GM21447 (cell line): ENCODE data around the gene MRPL1.
"Not testable (repeated sequence)": the region's sequence is repeated elsewhere in the genome, so short reads cannot be mapped to it uniquely, and the experiment has no call there.

Experiments
- ATAC-seq: cut with Tn5 transposase; IDR thresholded peaks from one replicate; pipeline ENCODE4 v1.9.1; 2021; ENCODE audit not compliant: unreplicated experiment

The MRPL1 gene

GRCh38 chr4:77849278-77849965 lies 13.2 kb upstream of the MRPL1 start:
- no peak for ATAC-seq

- ATAC-seq: peak; percentile 94
Observed at GRCh38 chr4:77852892-77853495, 9.6 kb upstream of the MRPL1 start.

- no peak for ATAC-seq
Observed at GRCh38 chr4:77854431-77855111, 8.1 kb upstream of the MRPL1 start.

- no peak for ATAC-seq
Observed at GRCh38 chr4:77856152-77856551, 6.5 kb upstream of the MRPL1 start.

- ATAC-seq: no peak
Observed at GRCh38 chr4:77859256-77859655, 3.4 kb upstream of the MRPL1 start.

GRCh38 chr4:77861495-77861894 lies 1.1 kb upstream of the MRPL1 start:
- ATAC-seq: no peak

- not testable (repeated sequence) for ATAC-seq
Observed at GRCh38 chr4:77863341-77863740, 711 bp downstream of the MRPL1 start.

GRCh38 chr4:77865259-77865658 lies 2.6 kb downstream of the MRPL1 start:
- ATAC-seq: no peak

- no peak for ATAC-seq
Observed at GRCh38 chr4:77872723-77873445, 10.3 kb downstream of the MRPL1 start.

- ATAC-seq: no peak
Observed at GRCh38 chr4:77877167-77877566, 14.5 kb downstream of the MRPL1 start.

GRCh38 chr4:77877771-77878565 lies 15.3 kb downstream of the MRPL1 start:
- ATAC-seq: no peak

GRCh38 chr4:77880784-77881183 lies 18.2 kb downstream of the MRPL1 start:
- ATAC-seq: no peak

- ATAC-seq: no peak
Observed at GRCh38 chr4:77881460-77882295, 19.0 kb downstream of the MRPL1 start.

GRCh38 chr4:77893451-77893850 lies 30.8 kb downstream of the MRPL1 start:
- ATAC-seq: peak; percentile 77

GRCh38 chr4:77899607-77900006 lies 37.0 kb downstream of the MRPL1 start:
- ATAC-seq: no peak

GRCh38 chr4:77903186-77903585 lies 40.6 kb downstream of the MRPL1 start:
- ATAC-seq: no peak

- ATAC-seq: no peak
Observed at GRCh38 chr4:77905651-77906263, 43.1 kb downstream of the MRPL1 start.

- no peak for ATAC-seq
Observed at GRCh38 chr4:77910676-77911075, 48.0 kb downstream of the MRPL1 start.

- ATAC-seq: no peak
Observed at GRCh38 chr4:77911091-77911490, 48.5 kb downstream of the MRPL1 start.
